Keratinocyte (primary cell): ENCODE results near the gene UBE2J2. TPM values are rescaled to one million over a fixed set of nuclear protein-coding genes. Genes with fewer than 3 reads are reported as not detected.

Source experiments
- DNase-seq: peaks from one replicate; pipeline ENCODE4 v3.0.0-alpha.2; 2011; ENCODE audit warnings: low read depth, missing footprints, low spot score
- FAIRE-seq: peaks from 2 replicates; lab custom pipeline; 2011; peaks lifted over from hg19 to GRCh38; lab: Jason Lieb, UNC
- H2AFZ ChIP-seq: 2 replicates; pipeline ENCODE4 v1.6.0; 2012; ENCODE audit warnings: low read length, control low read depth, inconsistent platforms; ENCODE audit not compliant: control insufficient read depth
- H3K27ac ChIP-seq: 2 replicates; pipeline ENCODE4 v1.5.1; 2011; ENCODE audit warnings: low read length; ENCODE audit not compliant: control insufficient read depth, insufficient read depth
- H3K27me3 ChIP-seq: 3 replicates; pipeline ENCODE4 v1.6.0; 2011; ENCODE audit warnings: low read length; ENCODE audit not compliant: control insufficient read depth, insufficient read depth; ENCODE audit errors: extremely low read depth
- H3K36me3 ChIP-seq, 2 experiments: 2 replicates in 1 of 2; 3 replicates in 1 of 2; pipeline ENCODE4 v1.5.1; 2011; ENCODE audit warnings: low read length in 2 of 2, mild to moderate bottlenecking in 1 of 2; ENCODE audit not compliant: control insufficient read depth in 2 of 2, insufficient read depth in 2 of 2; ENCODE audit errors: extremely low read depth in 1 of 2
- H3K4me1 ChIP-seq: 3 replicates; pipeline ENCODE4 v1.5.1; 2011; ENCODE audit warnings: low read length; ENCODE audit not compliant: control insufficient read depth, insufficient read depth; ENCODE audit errors: extremely low read depth
- H3K4me2 ChIP-seq: 3 replicates; pipeline ENCODE4 v1.6.0; 2011; ENCODE audit warnings: low read depth, low read length; ENCODE audit not compliant: control insufficient read depth, insufficient read depth; ENCODE audit errors: extremely low read depth
- H3K4me3 ChIP-seq, 3 experiments: fragments of 200-600 bp in 1 of 3; sonication (generic) in 1 of 3; 2 replicates in 2 of 3; 3 replicates in 1 of 3; pipeline ENCODE4 v1.5.1; 2011 to 2016; ENCODE audit warnings: low read length in 3 of 3, mild to moderate bottlenecking in 3 of 3, control low read depth in 2 of 3, inconsistent platforms in 1 of 3, low read depth in 1 of 3, mixed read lengths in 1 of 3, mixed run types in 1 of 3, moderate library complexity in 1 of 3; ENCODE audit not compliant: control insufficient read depth in 2 of 3, insufficient read depth in 2 of 3; ENCODE audit errors: extremely low read depth in 1 of 3
- H3K79me2 ChIP-seq: 2 replicates; pipeline ENCODE4 v1.6.0; 2012; ENCODE audit warnings: low read length; ENCODE audit not compliant: control insufficient read depth, insufficient read depth
- H3K9ac ChIP-seq: 3 replicates; pipeline ENCODE4 v1.6.0; 2011; ENCODE audit warnings: low read length; ENCODE audit not compliant: control insufficient read depth, insufficient read depth; ENCODE audit errors: extremely low read depth
- H3K9me1 ChIP-seq: 3 replicates; pipeline ENCODE4 v1.6.0; 2011; ENCODE audit warnings: low read length; ENCODE audit not compliant: control insufficient read depth, insufficient read depth; ENCODE audit errors: extremely low read depth
- H3K9me3 ChIP-seq: 2 replicates; pipeline ENCODE4 v1.5.1; 2012; ENCODE audit warnings: low read depth, low read length; ENCODE audit not compliant: control insufficient read depth
- H4K20me1 ChIP-seq: 3 replicates; pipeline ENCODE4 v1.6.0; 2011; ENCODE audit warnings: low read length; ENCODE audit not compliant: control insufficient read depth, insufficient read depth; ENCODE audit errors: extremely low read depth
- CTCF ChIP-seq, 3 experiments: IDR thresholded peaks in 1 of 3; conservative IDR thresholded peaks in 1 of 3; optimal IDR thresholded peaks in 1 of 3; 2 replicates in 2 of 3; 3 replicates in 1 of 3; pipeline versions ENCODE3 to v1.5.1; 2011; ENCODE audit warnings: low read length in 3 of 3, mild to moderate bottlenecking in 3 of 3, moderate library complexity in 2 of 3, control low read depth in 1 of 3, inconsistent platforms in 1 of 3; ENCODE audit not compliant: insufficient read depth in 2 of 3; ENCODE audit errors: extremely low read depth in 1 of 3
- EZH2 ChIP-seq: IDR thresholded peaks from one replicate; pipeline ENCODE4 v1.6.1; 2012; ENCODE audit warnings: inconsistent platforms, mild to moderate bottlenecking, low read length, moderate library complexity
- dilution Hi-C: fragments of 300-500 bp; cut with MboI; formaldehyde crosslinking; loops from one replicate; pipeline ENCODE4 v1.7.0; 2020; ENCODE audit warnings: low sequenced_read_pairs; ENCODE audit not compliant: extremely low pct_ligation_motif_present
- polyA plus RNA-seq, 5 experiments: library from polyadenylated mRNA; depleted of rRNA in 3 of 5; stranded (reverse) in 3 of 5; stranded (forward) in 1 of 5; unstranded in 1 of 5; fragments of >200 nt; gene quantifications; 1 replicate in 1 of 5; 2 replicates in 3 of 5; 3 replicates in 1 of 5; pipeline versions ENCODE4 v1.2.1 to v1.2.3, GENCODE V29; 2011 to 2012; ENCODE audit warnings: missing spikeins in 2 of 5, low read depth in 1 of 5, low replicate concordance in 1 of 5

The UBE2J2 gene
- polyA plus RNA-seq, 1 donor (not counting 4 experiments of a cell fraction or from before 2014, with no cell fraction given) = 27.0 TPM

GRCh38 chr1:1318777-1319645, 45.4 kb upstream of the UBE2J2 start:
- H3K9me3 ChIP-seq = no peaks in the 10 kb centered on the region
- TF ChIP-seq EZH2 (no peak), CTCF (optimal IDR thresholded peaks at IDR 0.05 in 1 of 3, IDR thresholded peaks at IDR 0.05 in 1 of 3, conservative IDR thresholded peaks at IDR 0.05 in 1 of 3; ENCODE audit: extremely low read depth in 1 of 3, insufficient read depth in 2 of 3, low read length in 3 of 3) (no peak)
- no peak overlapping the region for H3K4me3 ChIP-seq
- H3K27me3 ChIP-seq = no peaks in the 10 kb centered on the region
- dilution Hi-C loops = no loop called here
- no peak overlapping the region for H2AFZ ChIP-seq
- no peak overlapping the region for H3K4me2 ChIP-seq
- H3K4me1 ChIP-seq = peaks cover 25% of the 10 kb centered on the region
- H3K79me2 ChIP-seq = peaks cover 57% of the 10 kb centered on the region
- H3K36me3 ChIP-seq = peaks cover 27 to 32% of the 10 kb centered on the region in 2 experiments
- FAIRE-seq (no peak), DNase-seq (no peak)
- peaks cover 13% of the 10 kb centered on the region for H4K20me1 ChIP-seq
- no peaks in the 10 kb centered on the region for H3K9me1 ChIP-seq
- peak overlapping the region; percentile 57 for H3K27ac ChIP-seq
- H3K9ac ChIP-seq = no peak overlapping the region

- no peak for DNase-seq
- FAIRE-seq = peak; percentile 93
- dilution Hi-C loops = no loop called here
- H3K4me3 ChIP-seq = no peak overlapping the region
- TF ChIP-seq EZH2 = no peak
- peak overlapping the region; percentile 8 for H3K9ac ChIP-seq
- H2AFZ ChIP-seq = no peak overlapping the region
- H3K9me1 ChIP-seq = no peaks in the 10 kb centered on the region
- no peaks in the 10 kb centered on the region for H3K27me3 ChIP-seq
- H3K4me2 ChIP-seq = peak overlapping the region; percentile 56
- peaks cover 21% of the 10 kb centered on the region for H3K4me1 ChIP-seq
- H3K9me3 ChIP-seq = no peaks in the 10 kb centered on the region
- peaks cover 13% of the 10 kb centered on the region for H4K20me1 ChIP-seq
- peak overlapping the region; percentile 57 for H3K27ac ChIP-seq
- peaks cover 34 to 37% of the 10 kb centered on the region in 2 experiments for H3K36me3 ChIP-seq
- H3K79me2 ChIP-seq = peaks cover 56% of the 10 kb centered on the region
Measured at GRCh38 chr1:1318131-1318652, 44.5 kb upstream of the UBE2J2 start.
